K562 (cell line): ENCODE results near the gene LYST. TPM values are rescaled to one million over a fixed set of nuclear protein-coding genes. Genes with fewer than 3 reads are reported as not detected.

Experiments
- ATAC-seq: fragments of 200-7000 bp; cut with Tn5 transposase; 3 replicates; pipeline ENCODE4 v1.9.1; 2020; ENCODE audit warnings: moderate library complexity
- BruUV-seq: library from RNA; stranded (reverse); fragments of 400-500 nt; replicated peaks from 2 replicates; lab custom pipeline; 2021; lab: Mats Ljungman, UMichigan
- CTCF ChIA-PET: fragments of 300-600 bp; formaldehyde crosslinking; extraction: SDS; loops from one replicate; lab custom pipeline; 2021; ENCODE audit warnings: low intra/inter-chr PET ratio; lab: Yijun Ruan, JAX
- POLR2A ChIA-PET: fragments of 300-600, 350-650 bp; sonication (Branson Sonifier 250); formaldehyde crosslinking; extraction: SDS; loops from one replicate; lab custom pipeline; 2021; ENCODE audit warnings: antibody characterized with exemption, inconsistent platforms; lab: Yijun Ruan, JAX
- DNase-seq, 4 experiments: peaks; one replicate each; pipeline versions ENCODE4 v3.0.0 to v3.0.0-alpha.2; 2011 to 2018; ENCODE audit warnings: low spot score in 3 of 4, mixed read lengths in 3 of 4; ENCODE audit errors: extremely low read depth in 1 of 4
- FAIRE-seq: peaks from 2 replicates; lab custom pipeline; 2011; peaks lifted over from hg19 to GRCh38; lab: Jason Lieb, UNC
- H2AFZ ChIP-seq: 2 replicates; pipeline ENCODE4 v1.6.0; 2011; ENCODE audit warnings: low read depth, low read length, control low read depth, inconsistent platforms
- H3K27ac ChIP-seq: fragments of 200-600 bp; 3 replicates; pipeline ENCODE4 v1.8.0; 2011; ENCODE audit warnings: low read depth, mild to moderate bottlenecking, control low read depth, inconsistent platforms, low read length, moderate library complexity, mixed read lengths; ENCODE audit errors: extremely low read depth
- H3K27me3 ChIP-seq, 2 experiments: fragments of 300-600 bp in 1 of 2; 2 replicates in 1 of 2; 3 replicates in 1 of 2; pipeline versions ENCODE4 v1.6.0 to v1.8.0; 2011; ENCODE audit warnings: inconsistent platforms in 2 of 2, low read length in 2 of 2, mild to moderate bottlenecking in 1 of 2, mixed read lengths in 1 of 2, moderate library complexity in 1 of 2; ENCODE audit not compliant: control insufficient read depth in 2 of 2, insufficient read depth in 2 of 2
- H3K36me3 ChIP-seq: fragments of 300-600 bp; 3 replicates; pipeline ENCODE4 v1.8.0; 2011; ENCODE audit warnings: mild to moderate bottlenecking, low read length, inconsistent platforms; ENCODE audit not compliant: control insufficient read depth, insufficient read depth
- H3K4me1 ChIP-seq, 2 experiments: fragments of 200-600 bp in 1 of 2; replicated peaks in 1 of 2; 2 replicates in 1 of 2; 3 replicates in 1 of 2; pipeline versions ENCODE4 v1.5.1 to v1.8.0; 2011; ENCODE audit warnings: inconsistent platforms in 2 of 2, low read length in 2 of 2, mild to moderate bottlenecking in 1 of 2, mixed read lengths in 1 of 2, moderate library complexity in 1 of 2; ENCODE audit not compliant: control insufficient read depth in 2 of 2, insufficient read depth in 2 of 2
- H3K4me2 ChIP-seq: 2 replicates; pipeline ENCODE4 v1.6.1; 2011; ENCODE audit warnings: low read length, control low read depth, inconsistent platforms, mixed read lengths; ENCODE audit not compliant: insufficient read depth
- H3K4me3 ChIP-seq: fragments of 200-600 bp; sonication (generic), shearing (Covaris generic); 2 replicates; pipeline ENCODE4 v1.5.1; 2016; ENCODE audit warnings: control low read depth, inconsistent platforms
- H3K79me2 ChIP-seq: fragments of 200-600 bp; 3 replicates; pipeline ENCODE4 v1.8.0; 2011; ENCODE audit warnings: low read length, inconsistent platforms; ENCODE audit not compliant: control insufficient read depth, insufficient read depth
- H3K9ac ChIP-seq, 2 experiments: 2 replicates each; pipeline versions ENCODE4 v1.6.0 to v1.6.1; 2011; ENCODE audit warnings: low read depth in 2 of 2, low read length in 2 of 2, control low read depth in 1 of 2, inconsistent platforms in 1 of 2, mild to moderate bottlenecking in 1 of 2, mixed read lengths in 1 of 2; ENCODE audit not compliant: insufficient read depth in 1 of 2
- H3K9me1 ChIP-seq: one replicate; pipeline ENCODE4 v1.6.0; 2011; ENCODE audit warnings: inconsistent platforms, mild to moderate bottlenecking, low read length, moderate library complexity; ENCODE audit not compliant: control insufficient read depth, insufficient read depth
- H3K9me3 ChIP-seq: replicated peaks from 2 replicates; pipeline ENCODE4 v1.5.1; 2011; ENCODE audit warnings: low read depth, low read length, inconsistent platforms; ENCODE audit not compliant: control insufficient read depth, insufficient read depth
- H4K20me1 ChIP-seq: replicated peaks from 2 replicates; pipeline ENCODE4 v1.6.1; 2011; ENCODE audit warnings: low read length, inconsistent platforms, mixed read lengths; ENCODE audit not compliant: control insufficient read depth, insufficient read depth
- HNRNPLL ChIP-seq: fragments of 200-400 bp; formaldehyde crosslinking; IDR thresholded peaks from 2 replicates; pipeline ENCODE4 v1.6.1; 2017; ENCODE audit warnings: low read length, low read depth, mild to moderate bottlenecking; ENCODE audit not compliant: poor library complexity, severe bottlenecking
- RAD51 ChIP-seq: fragments of 450-650 bp; IDR thresholded peaks from 2 replicates; pipeline ENCODE4 v1.7.1; 2016; ENCODE audit warnings: low read depth, mild to moderate bottlenecking, borderline replicate concordance
- RBM25 ChIP-seq: fragments of 200-400 bp; formaldehyde crosslinking; IDR thresholded peaks from 2 replicates; pipeline ENCODE4 v1.6.1; 2018; ENCODE audit warnings: low read length, low read depth, moderate library complexity; ENCODE audit not compliant: severe bottlenecking
- ZNF778 ChIP-seq: fragments of 450-650 bp; formaldehyde crosslinking; IDR thresholded peaks from 2 replicates; pipeline ENCODE4 v1.4.0; 2020; ENCODE audit warnings: mild to moderate bottlenecking, moderate library complexity
- ZNF785 ChIP-seq: fragments of 250-450 bp; sonication (Bioruptor Pico); IDR thresholded peaks from 2 replicates; pipeline ENCODE4 v1.4.0; 2020; ENCODE audit warnings: mild to moderate bottlenecking
- WGBS: fragments of 100-300 bp; shearing (Covaris generic); methylation state at CpG from one replicate; pipeline ENCODE4 v1.1.6; 2016; ENCODE audit warnings: low coverage, mixed read lengths; ENCODE audit not compliant: insufficient coverage; ENCODE audit errors: missing lambda C conversion rate; 5-methylcytosine and 5-hydroxymethylcytosine counted together
- in situ Hi-C: fragments of 300-500 bp; cut with MboI; formaldehyde crosslinking; loops from 4 replicates; pipeline ENCODE4 v1.15.0; 2018; ENCODE audit warnings: inconsistent platforms, mixed read lengths
- intact Hi-C: fragments of 100-400 bp; cut with micrococcal nuclease; formaldehyde crosslinking; loops from 2 replicates; pipeline ENCODE4 v1.14.2; 2022
- polyA plus RNA-seq, 8 experiments: library from polyadenylated mRNA; depleted of rRNA in 4 of 8; stranded (reverse) in 5 of 8; unstranded in 3 of 8; fragments of >200 nt; fragmentation: Nextera tagmentation in 2 of 8; fragmentation: Illumina TruSeq in 1 of 8; extraction: Ambion mirVana in 2 of 8; extraction: Trizol in 1 of 8; gene quantifications; 2 replicates each; pipeline versions ENCODE4 v1.2.1 to v1.2.3, GENCODE V29; 2011 to 2014; ENCODE audit warnings: inconsistent platforms in 1 of 8, missing spikeins in 1 of 8
- total RNA-seq, 7 experiments: library from RNA; depleted of rRNA in 6 of 7; stranded (reverse); fragments of >200 nt in 6 of 7; fragmentation: Illumina TruSeq in 2 of 7; extraction: Trizol in 2 of 7; gene quantifications; 2 replicates each; pipeline versions ENCODE4 v1.2.1 to v1.2.3, GENCODE V29; 2011 to 2021; ENCODE audit warnings: low replicate concordance in 1 of 7

The LYST gene
- total and polyA plus RNA-seq, 9 of the 15 experiments (the other 6 are each of a cell fraction or from before 2014, with no cell fraction given) = 0.73 to 2.4 (median 1.4) TPM

- WGBS = 0% methylated on average over 2 of the region's 3 CpGs
- Histone ChIP-seq H3K79me2 (no peaks in the 10 kb centered on the region), H3K27ac (no peak overlapping the region), H3K36me3 (no peaks in the 10 kb centered on the region), H2AFZ (no peak overlapping the region), H3K9me1 (no peaks in the 10 kb centered on the region), H3K9me3 (no peaks in the 10 kb centered on the region), H4K20me1 (no peaks in the 10 kb centered on the region; the same call in 1 of the 2 replicates), H3K4me3 (no peak overlapping the region)
- ChIA-PET CTCF (interaction anchor here (3.0 kb wide), 1 partner anchor 106 kb away, joined by 10 read pairs; no protein-coding TSS in a partner anchor), POLR2A (interaction anchor here (0.7 to 0.9 kb wide), 2 partner anchors 13 to 1633 kb away, joined by 3 read pairs; no protein-coding TSS in a partner anchor)
- FAIRE-seq = no peak
- TF ChIP-seq ZNF785 (CRISPR knock-in tag) (no peak), RBM25 (no peak), ZNF778 (CRISPR knock-in tag) (no peak), HNRNPLL (no peak), RAD51 (no peak)
- TF ChIP-seq, all 486 proteins: peak for 0
- DNase-seq = no peak
- H3K4me2 ChIP-seq = no peak overlapping the region
- no TSS peak for BruUV-seq
- no peak for ATAC-seq
- peaks cover 14 to 18% of the 10 kb centered on the region in 2 experiments for H3K27me3 ChIP-seq
- in situ Hi-C loops = no loop called here
- peaks cover 9 to 13% of the 10 kb centered on the region in 2 experiments; a peak in 4 of 5 replicates for H3K4me1 ChIP-seq
- no peak overlapping the region for H3K9ac ChIP-seq
- intact Hi-C loops = loop anchor here (1.0 to 5.0 kb wide), 2 partner anchors 19 to 107 kb away; no protein-coding TSS in a partner anchor
These were observed 1.7 kb downstream of the LYST start for GRCh38 chr1:235864931-235865525.
